Measurements from ENCODE around the gene KRTAP10-1. TPM values are rescaled to one million over a fixed set of nuclear protein-coding genes. Genes with fewer than 3 reads are reported as not detected.

KRTAP10-1 gene
- total and polyA plus RNA-seq, 4 donors, result not detected

DNA sequence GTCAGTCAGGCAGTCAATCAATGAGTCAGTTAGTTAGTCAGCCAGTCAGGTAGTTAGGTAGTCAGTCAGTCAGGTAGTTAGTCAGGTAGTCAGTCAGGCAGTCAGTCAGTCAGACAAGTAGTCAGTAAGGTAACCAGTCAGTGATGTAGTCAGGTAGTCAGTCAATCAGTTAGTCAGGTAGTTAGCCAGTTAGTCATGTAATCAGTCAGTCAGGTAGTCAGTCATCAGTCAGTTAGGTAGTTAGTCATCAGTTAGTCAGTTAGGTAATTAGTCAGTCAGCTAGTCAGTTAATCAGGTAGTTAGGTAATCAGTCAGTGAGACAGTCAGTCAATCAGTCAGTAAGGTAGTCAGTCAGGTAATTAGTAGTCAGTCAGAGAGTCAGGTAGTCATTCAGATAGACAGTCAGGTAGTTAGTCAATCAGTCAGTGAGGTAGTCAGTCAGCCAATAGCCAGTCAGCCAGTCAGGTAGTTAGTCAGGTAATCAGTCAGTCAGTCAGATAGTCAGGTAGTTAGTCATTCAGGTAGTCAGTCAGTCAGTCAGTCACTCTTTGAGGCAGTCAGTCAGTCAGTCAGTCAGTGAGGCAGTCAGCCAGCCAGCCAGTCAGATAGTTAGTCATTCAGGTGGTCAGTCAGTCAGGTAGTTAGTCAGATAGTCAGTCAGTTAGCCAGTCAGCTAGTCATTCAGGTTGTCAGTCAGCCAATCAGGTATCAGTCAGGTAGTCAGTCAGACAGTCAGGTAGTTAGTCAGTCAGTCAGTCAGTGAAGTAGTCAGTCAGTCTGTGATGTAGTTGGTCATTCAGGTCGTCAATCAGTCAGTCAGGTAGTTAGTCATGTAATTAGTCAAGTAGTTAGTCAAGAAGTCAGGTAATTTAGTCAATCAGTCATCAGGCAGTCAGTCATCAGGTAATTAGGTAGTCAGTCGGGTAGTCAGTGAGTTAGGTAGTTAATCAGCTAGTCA, 15.3 kb downstream of the KRTAP10-1 start:
- H3K27me3 ChIP-seq (ENCODE audit: control insufficient read depth, insufficient read depth, low read length), result no peaks in the 10 kb centered on the region
- no peaks in the 10 kb centered on the region for H3K36me3 ChIP-seq (ENCODE audit: control insufficient read depth, insufficient read depth, low read length)
- WGBS (ENCODE audit: insufficient coverage), result 64% methylated on average over 2 of the region's 2 CpGs
- H3K4me1 ChIP-seq (ENCODE audit: control insufficient read depth, insufficient read depth, low read length), result no peaks in the 10 kb centered on the region
- no peak overlapping the region for H3K27ac ChIP-seq (ENCODE audit: low read depth, low read length)
- no peaks in the 10 kb centered on the region for H3K9me3 ChIP-seq (ENCODE audit: control insufficient read depth, insufficient read depth, low read length)
- H3K4me3 ChIP-seq (ENCODE audit: low read depth, low read length), result no peak overlapping the region
- no peak for DNase-seq (ENCODE audit: low read depth in 4 of 6, low spot score in 6 of 6)

DNA sequence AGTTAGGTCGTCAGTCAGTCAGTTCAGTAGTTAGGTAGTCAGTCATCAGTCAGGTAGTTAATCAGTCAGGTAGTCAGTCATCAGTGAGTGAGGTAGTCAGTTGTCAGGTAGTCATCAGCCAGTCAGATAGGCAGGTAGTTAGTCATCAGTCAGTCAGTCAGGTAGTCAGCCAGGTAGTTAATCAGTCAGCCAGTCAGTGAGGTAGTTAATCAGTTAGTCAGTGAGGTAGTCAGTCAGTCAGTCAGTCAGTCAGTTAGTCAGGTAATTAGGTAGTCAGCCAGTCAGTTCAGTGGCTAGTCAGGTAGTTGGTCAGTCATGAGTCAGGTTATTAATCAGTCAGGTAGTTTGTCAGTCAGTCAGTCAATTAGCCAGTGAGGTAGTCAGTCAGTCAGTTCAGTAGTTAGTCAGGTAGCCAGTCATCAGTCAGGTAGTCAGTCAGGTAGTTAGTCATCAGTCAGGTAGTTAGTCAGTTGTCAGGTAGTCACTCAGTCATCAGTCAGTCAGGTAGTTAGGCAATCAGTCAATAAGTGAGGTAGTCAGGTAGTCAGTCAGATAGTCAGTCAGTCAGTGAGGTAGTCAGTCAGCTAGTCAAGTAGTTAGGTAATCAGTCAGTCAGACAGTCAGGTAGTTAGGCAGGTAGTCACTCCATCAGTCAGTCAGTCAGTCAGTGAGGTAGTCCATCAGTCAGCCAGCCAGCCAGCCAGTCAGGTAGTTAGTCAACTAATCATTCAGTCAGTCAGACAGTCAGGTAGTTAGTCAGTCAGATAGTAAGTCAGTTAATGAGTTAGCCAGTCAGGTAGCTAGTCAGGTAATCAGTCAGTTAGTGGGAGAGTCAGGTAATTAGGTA, 16.2 kb downstream of the KRTAP10-1 start:
- no peaks in the 10 kb centered on the region for H3K4me1 ChIP-seq (ENCODE audit: control insufficient read depth, insufficient read depth, low read length)
- no peak overlapping the region for H3K27ac ChIP-seq (ENCODE audit: low read depth, low read length)
- no peaks in the 10 kb centered on the region for H3K36me3 ChIP-seq (ENCODE audit: control insufficient read depth, insufficient read depth, low read length)
- H3K27me3 ChIP-seq (ENCODE audit: control insufficient read depth, insufficient read depth, low read length), result no peaks in the 10 kb centered on the region
- no peak for DNase-seq (ENCODE audit: low read depth in 4 of 6, low spot score in 6 of 6)
- H3K4me3 ChIP-seq (ENCODE audit: low read depth, low read length), result no peak overlapping the region
- 87% methylated on average over 1 of the region's 1 CpG for WGBS (ENCODE audit: insufficient coverage)
- peaks cover 2% of the 10 kb centered on the region for H3K9me3 ChIP-seq (ENCODE audit: control insufficient read depth, insufficient read depth, low read length)

DNA sequence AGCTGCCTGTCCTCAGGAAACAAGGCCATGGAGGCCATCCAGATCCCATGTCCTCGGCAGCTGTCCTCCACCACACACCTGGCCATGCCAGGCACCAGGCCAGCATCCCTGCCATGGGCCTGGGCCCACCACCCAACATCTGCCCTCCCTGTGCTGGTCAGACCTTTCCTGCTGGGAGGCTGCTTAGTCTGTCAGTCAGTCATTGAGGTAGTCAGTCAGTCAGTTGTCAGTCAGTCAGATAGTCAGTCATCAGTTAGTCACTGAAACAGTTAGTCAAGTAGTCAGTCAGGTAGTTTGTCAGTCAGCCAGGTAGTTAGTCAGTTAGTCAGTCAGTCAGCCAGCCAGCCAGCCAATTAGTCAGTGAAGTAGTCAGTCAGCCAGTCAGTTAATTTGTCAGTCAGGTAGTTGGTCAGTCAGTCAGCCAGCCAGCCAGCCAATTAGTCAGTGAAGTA, 17.2 kb downstream of the KRTAP10-1 start:
- Histone ChIP-seq H3K27ac (ENCODE audit: low read depth, low read length) (no peak overlapping the region), H3K4me3 (ENCODE audit: low read depth, low read length) (no peak overlapping the region), H3K9me3 (ENCODE audit: control insufficient read depth, insufficient read depth, low read length) (peaks cover 2% of the 10 kb centered on the region), H3K36me3 (ENCODE audit: control insufficient read depth, insufficient read depth, low read length) (no peaks in the 10 kb centered on the region), H3K27me3 (ENCODE audit: control insufficient read depth, insufficient read depth, low read length) (no peaks in the 10 kb centered on the region), H3K4me1 (ENCODE audit: control insufficient read depth, insufficient read depth, low read length) (no peaks in the 10 kb centered on the region)
- DNase-seq (ENCODE audit: low read depth in 4 of 6, low spot score in 6 of 6), result no peak
- 100% methylated on average over 1 of the region's 1 CpG for WGBS (ENCODE audit: insufficient coverage)

DNA sequence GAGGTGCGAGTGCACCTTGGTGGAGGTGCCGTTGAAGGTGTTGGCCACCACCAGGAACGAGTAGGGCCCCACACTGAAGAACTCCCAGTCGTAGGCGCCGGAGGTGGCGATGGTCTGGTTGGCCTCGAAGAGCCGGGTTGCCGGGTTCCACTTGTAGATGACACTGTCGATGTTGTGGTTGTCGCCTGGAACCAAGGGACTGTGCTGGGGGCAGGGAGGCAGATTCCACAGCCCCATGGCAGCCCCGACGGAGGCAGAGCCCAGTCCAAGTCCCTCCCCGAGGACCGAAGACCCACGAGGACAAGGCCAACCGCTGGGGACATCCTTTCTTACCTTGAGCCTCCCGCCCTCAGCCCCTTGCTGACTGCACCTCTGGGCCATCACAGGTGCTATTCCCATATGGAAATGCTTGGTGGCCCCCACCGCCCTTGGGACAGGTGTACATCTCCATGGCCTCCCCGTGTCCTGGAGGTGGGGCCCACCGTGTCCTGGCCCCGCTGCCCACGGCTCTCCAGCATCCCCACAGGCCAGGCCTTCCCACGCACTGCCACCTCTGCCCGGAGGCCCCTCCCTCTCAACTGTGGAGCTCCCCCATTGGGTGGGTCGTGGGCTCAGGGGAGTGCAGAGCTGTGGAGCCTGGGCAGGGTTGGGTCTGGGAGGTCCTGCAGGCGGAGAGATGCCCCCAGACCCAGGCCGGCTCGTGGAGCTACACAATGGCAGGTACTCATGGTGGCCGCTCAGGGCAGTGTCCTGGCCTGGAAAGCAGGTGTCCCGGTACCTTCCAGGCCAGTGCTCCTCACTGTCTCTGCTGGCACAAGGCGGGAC, 17.9 kb downstream of the KRTAP10-1 start:
- DNase-seq (ENCODE audit: low read depth in 4 of 6, low spot score in 6 of 6), result no peak
- Histone ChIP-seq H3K27me3 (ENCODE audit: control insufficient read depth, insufficient read depth, low read length) (no peaks in the 10 kb centered on the region), H3K36me3 (ENCODE audit: control insufficient read depth, insufficient read depth, low read length) (no peaks in the 10 kb centered on the region), H3K4me1 (ENCODE audit: control insufficient read depth, insufficient read depth, low read length) (no peaks in the 10 kb centered on the region), H3K4me3 (ENCODE audit: low read depth, low read length) (no peak overlapping the region), H3K9me3 (ENCODE audit: control insufficient read depth, insufficient read depth, low read length) (peaks cover 2% of the 10 kb centered on the region), H3K27ac (ENCODE audit: low read depth, low read length) (no peak overlapping the region)
- WGBS (ENCODE audit: insufficient coverage), result 89% methylated on average over 31 of the region's 33 CpGs

DNA sequence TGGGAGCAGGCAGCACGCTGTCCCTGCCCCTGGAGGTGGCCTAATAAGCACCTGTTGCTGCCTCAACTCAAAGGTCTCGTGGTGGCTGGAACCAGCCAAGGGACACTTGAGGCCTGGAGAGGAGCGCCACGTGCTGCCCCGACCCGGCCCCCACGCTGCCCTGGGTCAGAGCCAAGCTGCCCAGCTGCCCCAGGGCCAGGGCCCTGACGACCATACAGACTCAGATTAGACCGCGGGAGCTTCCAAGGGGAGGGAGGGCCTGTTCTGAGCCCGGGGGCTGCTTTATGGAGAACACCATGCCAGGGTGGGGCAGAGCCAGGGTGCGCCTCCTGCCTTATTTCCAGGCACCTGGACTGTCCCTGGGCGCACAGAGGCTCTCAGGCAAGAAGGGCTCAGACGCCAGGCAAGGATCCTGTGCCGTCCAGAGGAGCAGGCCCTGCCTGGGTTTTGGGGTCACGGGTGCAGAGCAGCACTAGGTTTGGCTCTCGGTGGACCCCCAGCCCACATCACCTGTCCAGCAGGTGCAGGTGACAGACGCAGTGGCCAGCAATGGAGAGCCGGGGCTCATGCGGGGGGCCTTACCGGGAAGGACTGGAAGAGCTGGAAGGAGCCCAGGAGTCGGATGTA, 18.6 kb downstream of the KRTAP10-1 start:
- no peak overlapping the region for H3K27ac ChIP-seq (ENCODE audit: low read depth, low read length)
- no peak for DNase-seq (ENCODE audit: low read depth in 4 of 6, low spot score in 6 of 6)
- no peaks in the 10 kb centered on the region for H3K36me3 ChIP-seq (ENCODE audit: control insufficient read depth, insufficient read depth, low read length)
- peaks cover 2% of the 10 kb centered on the region for H3K9me3 ChIP-seq (ENCODE audit: control insufficient read depth, insufficient read depth, low read length)
- H3K27me3 ChIP-seq (ENCODE audit: control insufficient read depth, insufficient read depth, low read length), result no peaks in the 10 kb centered on the region
- no peak overlapping the region for H3K4me3 ChIP-seq (ENCODE audit: low read depth, low read length)
- no peaks in the 10 kb centered on the region for H3K4me1 ChIP-seq (ENCODE audit: control insufficient read depth, insufficient read depth, low read length)
- WGBS (ENCODE audit: insufficient coverage), result 88% methylated on average over 22 of the region's 22 CpGs

DNA sequence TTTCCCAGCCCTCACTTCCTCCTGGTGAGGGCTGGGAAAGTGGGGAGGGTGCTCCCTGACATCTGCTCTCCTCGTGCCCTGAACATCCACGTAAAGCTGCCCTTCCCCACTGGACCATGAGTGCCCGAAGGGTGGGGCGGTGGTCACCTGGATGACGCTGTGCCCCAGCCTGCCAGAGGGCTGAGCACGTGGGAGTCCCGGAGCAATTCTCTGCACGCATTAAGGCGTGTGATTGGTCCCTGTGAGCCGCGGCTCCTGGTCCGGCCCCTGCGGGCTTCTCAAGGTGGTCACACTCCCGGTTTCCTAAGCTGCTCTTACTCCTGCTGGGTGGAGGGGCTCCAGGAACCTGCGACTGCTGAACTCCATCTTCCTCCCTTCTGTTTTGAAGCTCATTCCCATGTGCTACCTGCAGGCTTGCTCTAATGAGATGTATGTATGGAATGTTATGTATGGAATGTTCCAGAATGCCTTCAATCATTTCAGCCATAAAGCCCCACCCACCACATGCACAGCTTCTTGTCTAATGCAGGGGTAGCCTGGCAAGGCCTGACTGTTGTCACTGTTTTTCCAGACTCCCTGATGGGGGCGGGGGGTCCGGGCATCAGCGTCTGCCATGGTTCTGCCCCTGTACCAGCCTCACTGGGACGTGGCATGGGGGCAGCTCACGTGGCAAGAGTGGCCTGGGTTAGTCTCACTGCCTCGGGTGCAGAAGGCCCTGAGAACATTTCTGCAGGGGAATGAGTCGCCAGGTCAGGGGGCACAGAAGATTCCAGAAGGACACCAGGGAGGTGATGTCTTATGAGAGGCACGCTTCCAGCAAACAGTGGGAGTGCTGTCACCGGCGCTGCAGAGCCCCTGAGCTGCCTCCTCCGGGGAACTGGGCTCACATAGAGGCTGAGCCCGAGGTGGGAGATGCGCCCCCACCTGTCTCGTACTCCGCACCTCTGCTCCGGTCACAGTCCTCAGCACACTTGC, 19.4 kb downstream of the KRTAP10-1 start:
- Histone ChIP-seq H3K4me3 (ENCODE audit: low read depth, low read length) (no peak overlapping the region), H3K27ac (ENCODE audit: low read depth, low read length) (no peak overlapping the region), H3K27me3 (ENCODE audit: control insufficient read depth, insufficient read depth, low read length) (no peaks in the 10 kb centered on the region), H3K36me3 (ENCODE audit: control insufficient read depth, insufficient read depth, low read length) (no peaks in the 10 kb centered on the region), H3K4me1 (ENCODE audit: control insufficient read depth, insufficient read depth, low read length) (no peaks in the 10 kb centered on the region), H3K9me3 (ENCODE audit: control insufficient read depth, insufficient read depth, low read length) (peaks cover 2% of the 10 kb centered on the region)
- 92% methylated on average over 28 of the region's 31 CpGs for WGBS (ENCODE audit: insufficient coverage)
- DNase-seq (ENCODE audit: low read depth in 4 of 6, low spot score in 6 of 6), result no peak

DNA sequence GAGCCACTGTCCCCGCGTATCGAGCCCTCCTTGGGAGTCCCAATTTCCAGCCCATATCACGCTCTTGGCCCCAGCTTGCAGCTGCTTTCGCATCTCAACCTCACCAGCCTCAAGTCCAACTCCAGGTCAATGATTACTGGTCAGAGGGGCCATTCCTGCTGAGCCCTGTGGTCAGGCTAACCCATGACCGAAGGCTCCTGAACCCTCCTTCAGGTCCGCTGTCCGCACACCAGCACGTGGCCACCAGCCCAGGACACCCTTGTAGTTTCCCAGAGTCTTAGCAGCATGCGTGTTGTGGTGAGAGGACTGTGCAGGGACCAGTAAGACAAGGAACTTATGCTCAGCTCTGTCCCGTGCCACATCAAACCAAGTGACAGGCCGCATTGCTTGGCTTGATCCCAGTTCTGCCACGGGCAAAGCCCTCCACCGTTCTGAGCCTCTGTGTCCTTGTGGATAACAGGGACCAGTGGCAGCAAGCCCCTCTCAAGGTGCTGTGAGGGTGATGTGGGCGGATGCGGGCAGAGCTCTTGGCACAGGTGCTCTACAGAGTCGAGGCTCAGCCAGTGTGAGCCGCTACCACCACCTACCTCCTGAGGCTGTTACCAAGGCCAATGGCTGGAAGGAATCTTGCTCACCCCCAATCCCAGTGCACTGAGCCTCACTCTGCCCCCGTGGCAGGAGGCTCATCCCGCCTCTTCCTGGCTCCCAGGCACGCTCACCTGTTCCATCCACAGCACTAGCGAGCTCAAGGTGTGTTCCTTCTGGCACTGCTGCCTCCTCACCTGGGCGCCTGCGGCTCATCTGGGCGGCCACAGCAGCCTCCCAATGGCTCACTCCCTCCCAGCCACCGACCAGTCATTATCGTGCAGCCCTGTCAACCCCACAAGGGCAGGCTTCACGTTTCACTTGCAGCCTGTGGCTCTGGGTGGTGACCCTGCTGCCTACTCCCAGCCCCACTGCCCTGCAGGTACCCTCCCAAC, 20.4 kb downstream of the KRTAP10-1 start:
- 93% methylated on average over 28 of the region's 28 CpGs for WGBS (ENCODE audit: insufficient coverage)
- H3K27ac ChIP-seq (ENCODE audit: low read depth, low read length), result no peak overlapping the region
- no peak for DNase-seq (ENCODE audit: low read depth in 4 of 6, low spot score in 6 of 6)
- peaks cover 2% of the 10 kb centered on the region for H3K9me3 ChIP-seq (ENCODE audit: control insufficient read depth, insufficient read depth, low read length)
- no peaks in the 10 kb centered on the region for H3K27me3 ChIP-seq (ENCODE audit: control insufficient read depth, insufficient read depth, low read length)
- H3K36me3 ChIP-seq (ENCODE audit: control insufficient read depth, insufficient read depth, low read length), result no peaks in the 10 kb centered on the region
- no peak overlapping the region for H3K4me3 ChIP-seq (ENCODE audit: low read depth, low read length)
- no peaks in the 10 kb centered on the region for H3K4me1 ChIP-seq (ENCODE audit: control insufficient read depth, insufficient read depth, low read length)

Measured in spinal cord (tissue), 10 donors.